Natural killer cell (primary cell): ENCODE measurements around the gene ZC3H4. TPM values are rescaled to one million over a fixed set of nuclear protein-coding genes. Genes with fewer than 3 reads are reported as not detected.
A peak's percentile ranks its signal among the peaks of the same experiment; 100 is the strongest.

Experiments used
- ATAC-seq, 3 donors: fragments of 150-1000 bp in 2 of 3; fragments of 200-7000 bp in 1 of 3; cut with Tn5 transposase; 1 replicate in 1 of 3; 2 replicates in 2 of 3; pipeline ENCODE4 v1.10.0; 2021; ENCODE audit warnings: mild to moderate bottlenecking in 2 of 3, moderate library complexity in 2 of 3
- DNase-seq, 2 donors: peaks; one replicate each; pipeline versions ENCODE4 v3.0.0 to v3.0.0-alpha.2; 2013 to 2021; ENCODE audit warnings: mixed read lengths in 1 of 2
- H3K27ac ChIP-seq: one replicate; pipeline ENCODE4 v1.5.1; 2013; ENCODE audit warnings: mild to moderate bottlenecking, low read length
- H3K27me3 ChIP-seq: one replicate; pipeline ENCODE4 v1.6.1; 2013; ENCODE audit warnings: low read length; ENCODE audit not compliant: control insufficient read depth, insufficient read depth
- H3K36me3 ChIP-seq: one replicate; pipeline ENCODE4 v1.6.1; 2013; ENCODE audit warnings: low read length; ENCODE audit not compliant: control insufficient read depth, insufficient read depth
- H3K4me1 ChIP-seq: one replicate; pipeline ENCODE4 v1.6.1; 2013; ENCODE audit warnings: low read length; ENCODE audit not compliant: control insufficient read depth, insufficient read depth
- H3K4me3 ChIP-seq: one replicate; pipeline ENCODE4 v1.5.1; 2013; ENCODE audit warnings: low read length
- H3K9me3 ChIP-seq: one replicate; pipeline ENCODE4 v1.6.1; 2013; ENCODE audit warnings: low read length; ENCODE audit not compliant: control insufficient read depth, insufficient read depth
- H3K27ac Mint-ChIP-seq, 2 donors: one replicate each; pipeline ENCODE4 v1.8.0; 2022; ENCODE audit warnings: mild to moderate bottlenecking in 2 of 2, mixed read lengths in 2 of 2, moderate library complexity in 1 of 2
- H3K27me3 Mint-ChIP-seq, 2 donors: one replicate each; pipeline ENCODE4 v1.8.0; 2022; ENCODE audit warnings: low read depth in 2 of 2, mixed read lengths in 2 of 2
- H3K36me3 Mint-ChIP-seq: one replicate; pipeline ENCODE4 v1.8.0; 2022; ENCODE audit warnings: mixed read lengths
- H3K4me1 Mint-ChIP-seq, 2 donors: one replicate each; pipeline ENCODE4 v1.8.0; 2022; ENCODE audit warnings: mixed read lengths in 2 of 2
- H3K4me3 Mint-ChIP-seq: one replicate; pipeline ENCODE4 v1.8.0; 2022; ENCODE audit warnings: mild to moderate bottlenecking, moderate library complexity, mixed read lengths
- H3K9me3 Mint-ChIP-seq, 2 donors: one replicate each; pipeline ENCODE4 v1.8.0; 2022; ENCODE audit warnings: mixed read lengths in 2 of 2
- WGBS: methylation state at CpG from one replicate; pipeline ENCODE4 v1.1.7; 2013; ENCODE audit warnings: missing lambda C conversion rate; ENCODE audit not compliant: insufficient coverage; 5-methylcytosine and 5-hydroxymethylcytosine counted together
- intact Hi-C: fragments of 100-400 bp; cut with micrococcal nuclease; formaldehyde crosslinking; loops from one replicate; pipeline ENCODE4 v1.14.2; 2022
- total RNA-seq, 4 donors: library from RNA; stranded (reverse); fragments of 120-200 nt in 1 of 4; gene quantifications; one replicate each; pipeline versions ENCODE4 v1.2.3 to v1.2.4, GENCODE V29; 2013 to 2022
- TF ChIP-seq, protein P1 (sequence below): fragments of 200-600 bp; IDR thresholded peaks from one replicate; pipeline ENCODE4 v1.8.0; 2022; ENCODE audit warnings: antibody characterized with exemption

Gene ZC3H4
- total RNA-seq, 3 donors from 2014 or later (not counting 1 experiment from before 2014, with no cell fraction given), result 71.2 to 75.3 (median 73.3) TPM

DNA sequence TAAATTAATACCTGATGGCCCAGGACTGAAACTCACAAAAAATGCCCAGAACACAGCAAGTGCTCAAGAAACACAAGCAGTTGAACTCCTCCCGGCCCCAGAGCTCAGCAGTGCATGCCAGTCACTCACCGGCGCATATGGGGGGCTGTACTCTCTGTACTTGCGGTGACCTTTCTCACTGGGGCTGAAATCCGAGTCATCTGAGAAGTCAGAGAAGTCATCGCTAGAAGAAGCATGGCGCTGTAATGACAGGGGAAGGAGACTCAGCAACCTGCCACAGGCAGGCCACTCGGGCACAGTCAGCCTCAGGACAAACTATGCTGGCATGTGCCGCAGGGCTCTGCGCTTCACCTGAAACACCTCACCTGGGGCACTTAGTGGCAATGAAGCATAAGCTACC is 19.7 kb downstream of the ZC3H4 start:
- no peaks in the 10 kb centered on the region for H3K27me3 Mint-ChIP-seq
- H3K36me3 Mint-ChIP-seq, result no peaks in the 10 kb centered on the region
- no peak for ATAC-seq
- no peak overlapping the region for H3K4me3 ChIP-seq
- peaks cover 33% of the 10 kb centered on the region for H3K4me1 ChIP-seq
- no peaks in the 10 kb centered on the region for H3K9me3 ChIP-seq
- intact Hi-C loops, result no loop called here
- H3K27me3 ChIP-seq, result no peaks in the 10 kb centered on the region
- TF ChIP-seq, protein P1, sequence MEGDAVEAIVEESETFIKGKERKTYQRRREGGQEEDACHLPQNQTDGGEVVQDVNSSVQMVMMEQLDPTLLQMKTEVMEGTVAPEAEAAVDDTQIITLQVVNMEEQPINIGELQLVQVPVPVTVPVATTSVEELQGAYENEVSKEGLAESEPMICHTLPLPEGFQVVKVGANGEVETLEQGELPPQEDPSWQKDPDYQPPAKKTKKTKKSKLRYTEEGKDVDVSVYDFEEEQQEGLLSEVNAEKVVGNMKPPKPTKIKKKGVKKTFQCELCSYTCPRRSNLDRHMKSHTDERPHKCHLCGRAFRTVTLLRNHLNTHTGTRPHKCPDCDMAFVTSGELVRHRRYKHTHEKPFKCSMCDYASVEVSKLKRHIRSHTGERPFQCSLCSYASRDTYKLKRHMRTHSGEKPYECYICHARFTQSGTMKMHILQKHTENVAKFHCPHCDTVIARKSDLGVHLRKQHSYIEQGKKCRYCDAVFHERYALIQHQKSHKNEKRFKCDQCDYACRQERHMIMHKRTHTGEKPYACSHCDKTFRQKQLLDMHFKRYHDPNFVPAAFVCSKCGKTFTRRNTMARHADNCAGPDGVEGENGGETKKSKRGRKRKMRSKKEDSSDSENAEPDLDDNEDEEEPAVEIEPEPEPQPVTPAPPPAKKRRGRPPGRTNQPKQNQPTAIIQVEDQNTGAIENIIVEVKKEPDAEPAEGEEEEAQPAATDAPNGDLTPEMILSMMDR, result no peak
- DNase-seq, result peak in 1 of 2 donors; percentile 36
- peak overlapping the region; percentile 80 to 96 for H3K27ac Mint-ChIP-seq
- H3K36me3 ChIP-seq, result peaks cover 43% of the 10 kb centered on the region
- 72% methylated on average over 10 of the region's 10 CpGs for WGBS
- no peaks in the 10 kb centered on the region for H3K9me3 Mint-ChIP-seq
- no peak overlapping the region for H3K4me3 Mint-ChIP-seq
- H3K27ac ChIP-seq, result peak overlapping the region; percentile 82
- H3K4me1 Mint-ChIP-seq, result peaks cover 22 to 27% of the 10 kb centered on the region in 2 donors

DNA sequence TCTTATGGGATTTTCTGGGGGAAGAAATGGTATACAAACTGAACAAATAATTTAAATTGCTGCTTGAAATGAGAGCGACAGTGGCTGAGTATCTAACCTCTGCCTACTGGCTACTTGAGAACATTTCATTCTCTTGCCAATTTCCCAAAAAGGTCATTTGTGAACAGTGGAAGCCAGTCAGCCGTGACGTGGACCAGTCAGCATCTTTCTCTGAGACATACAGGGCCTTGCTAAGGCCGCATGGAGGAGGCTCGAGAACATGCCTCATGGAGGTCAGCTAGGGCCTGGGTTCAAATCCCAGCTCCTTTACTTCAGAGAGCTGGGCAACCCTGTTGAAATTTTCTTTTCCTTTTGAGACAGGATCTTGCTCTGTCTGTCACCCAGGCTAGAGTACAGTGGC is 20.3 kb downstream of the ZC3H4 start:
- Mint-ChIP-seq H3K36me3 (no peaks in the 10 kb centered on the region), H3K27ac (peak overlapping the region; percentile 80 to 96), H3K4me1 (peaks cover 18 to 24% of the 10 kb centered on the region in 2 donors), H3K27me3 (no peaks in the 10 kb centered on the region), H3K4me3 (no peak overlapping the region), H3K9me3 (no peaks in the 10 kb centered on the region)
- H3K9me3 ChIP-seq, result no peaks in the 10 kb centered on the region
- 91% methylated on average over 5 of the region's 5 CpGs for WGBS
- H3K27me3 ChIP-seq, result no peaks in the 10 kb centered on the region
- intact Hi-C loops, result no loop called here
- DNase-seq (no peak), ATAC-seq (no peak)
- H3K27ac ChIP-seq, result peak overlapping the region; percentile 82
- TF ChIP-seq, protein P1, result no peak
- H3K4me3 ChIP-seq, result no peak overlapping the region
- peaks cover 33% of the 10 kb centered on the region for H3K4me1 ChIP-seq
- H3K36me3 ChIP-seq, result peaks cover 47% of the 10 kb centered on the region

DNA sequence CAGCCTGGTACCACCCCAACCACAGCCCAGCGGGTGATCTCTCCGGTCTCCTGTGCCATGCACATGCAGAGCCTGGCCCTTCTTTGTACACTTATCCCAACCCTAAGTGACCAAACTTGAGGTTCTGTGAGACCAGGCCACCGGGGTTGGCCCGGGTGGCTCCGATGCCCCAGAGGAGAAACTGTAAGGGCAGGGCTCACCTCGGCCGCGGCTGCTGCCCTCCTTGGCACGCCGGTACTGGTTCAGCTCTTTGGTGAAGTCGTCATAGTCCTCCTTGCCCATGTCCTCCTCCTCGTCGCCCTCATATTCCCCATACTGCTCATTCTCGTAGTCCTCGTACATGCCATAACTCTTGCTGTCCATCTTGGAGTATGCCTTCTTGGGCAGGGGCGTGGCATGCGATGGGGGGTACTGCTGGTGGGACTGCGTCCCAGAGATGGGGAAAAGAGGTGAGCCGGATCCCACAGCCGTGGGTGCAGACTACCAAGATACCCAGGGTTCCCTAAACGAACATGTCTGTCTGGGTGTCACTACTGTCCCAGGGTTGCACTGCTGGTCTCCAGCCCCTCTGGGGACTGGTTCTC is 23.7 kb downstream of the ZC3H4 start:
- peaks cover 63% of the 10 kb centered on the region for H3K36me3 ChIP-seq
- intact Hi-C loops, result no loop called here
- H3K4me3 Mint-ChIP-seq, result no peak overlapping the region
- TF ChIP-seq, protein P1, result no peak
- no peak overlapping the region for H3K27ac ChIP-seq
- peaks cover 7 to 8% of the 10 kb centered on the region in 2 donors for H3K4me1 Mint-ChIP-seq
- peaks cover 17% of the 10 kb centered on the region for H3K4me1 ChIP-seq
- H3K9me3 ChIP-seq, result no peaks in the 10 kb centered on the region
- no peak for ATAC-seq
- H3K9me3 Mint-ChIP-seq, result no peaks in the 10 kb centered on the region
- H3K27me3 ChIP-seq, result no peaks in the 10 kb centered on the region
- H3K36me3 Mint-ChIP-seq, result no peaks in the 10 kb centered on the region
- WGBS, result 97% methylated on average over 21 of the region's 21 CpGs
- H3K27ac Mint-ChIP-seq, result peak overlapping the region in 1 of 2 donors; percentile 58
- H3K27me3 Mint-ChIP-seq, result no peaks in the 10 kb centered on the region
- H3K4me3 ChIP-seq, result no peak overlapping the region
- DNase-seq, result no peak

DNA sequence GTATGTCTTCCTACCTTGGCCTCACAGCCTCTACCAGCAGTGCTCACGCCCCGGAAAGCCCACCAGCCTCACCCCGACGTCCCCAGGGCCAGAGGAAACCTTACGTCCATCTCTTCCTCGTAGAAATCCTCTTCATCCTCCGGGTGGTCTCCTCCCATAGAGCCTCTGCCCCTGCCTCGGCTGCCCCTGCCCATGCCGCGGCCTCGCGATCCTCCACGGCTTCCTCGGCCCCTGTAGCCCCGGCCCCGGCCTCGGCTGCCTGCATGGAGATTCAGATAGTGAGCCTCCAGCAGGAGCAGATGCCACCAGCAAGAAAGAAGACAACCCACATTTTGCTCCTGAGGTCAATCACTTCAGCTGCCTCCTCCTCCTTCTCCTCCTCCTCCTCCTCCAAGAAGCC is 27.3 kb downstream of the ZC3H4 start:
- Histone ChIP-seq H3K36me3 (peaks cover 79% of the 10 kb centered on the region), H3K9me3 (no peaks in the 10 kb centered on the region), H3K27ac (no peak overlapping the region), H3K4me3 (no peak overlapping the region), H3K4me1 (no peaks in the 10 kb centered on the region), H3K27me3 (no peaks in the 10 kb centered on the region)
- Mint-ChIP-seq H3K4me1 (no peaks in the 10 kb centered on the region), H3K4me3 (no peak overlapping the region), H3K27ac (peak overlapping the region in 1 of 2 donors; percentile 51), H3K9me3 (no peaks in the 10 kb centered on the region), H3K36me3 (peaks cover 6% of the 10 kb centered on the region), H3K27me3 (no peaks in the 10 kb centered on the region)
- ATAC-seq (no peak), DNase-seq (no peak)
- TF ChIP-seq, protein P1, result no peak
- intact Hi-C loops, result no loop called here
- WGBS, result 97% methylated on average over 17 of the region's 17 CpGs
